ENCODE measurements around the gene SMARCA4. TPM values are rescaled to one million over a fixed set of nuclear protein-coding genes. Genes with fewer than 3 reads are reported as not detected.

Gene SMARCA4
- total RNA-seq, 1 experiment from 2014 or later = 103 TPM

- Histone ChIP-seq H3K4me1 (ENCODE audit: low read length) (no peaks in the 10 kb centered on the region), H3K4me3 (ENCODE audit: low read length) (no peak overlapping the region), H3K9me2 (replicated peaks; ENCODE audit: insufficient read depth, low read length) (no peaks in the 10 kb centered on the region), H4K20me1 (ENCODE audit: insufficient read depth, low read depth, low read length) (no peaks in the 10 kb centered on the region), H3K36me3 (ENCODE audit: insufficient read depth, low read length) (peaks cover 10% of the 10 kb centered on the region; the same call in 1 of the 2 replicates), H3K4me2 (ENCODE audit: low read depth, low read length, poor library complexity, severe bottlenecking) (no peak overlapping the region), H3K9me3 (ENCODE audit: low read length) (no peaks in the 10 kb centered on the region), H2AFZ (ENCODE audit: low read length) (no peak overlapping the region), H3K79me2 (ENCODE audit: low read length) (no peaks in the 10 kb centered on the region), H3K27me3 (ENCODE audit: low read length) (no peaks in the 10 kb centered on the region), H3K9ac (ENCODE audit: low read length) (no peak overlapping the region), H3K27ac (ENCODE audit: low read length) (no peak overlapping the region)
- DNase-seq = no peak
Observed at GRCh38 chr19:11023016-11023415, 62.2 kb downstream of the SMARCA4 start.

- Histone ChIP-seq H4K20me1 (ENCODE audit: insufficient read depth, low read depth, low read length) (no peaks in the 10 kb centered on the region), H2AFZ (ENCODE audit: low read length) (no peak overlapping the region), H3K79me2 (ENCODE audit: low read length) (no peaks in the 10 kb centered on the region), H3K27me3 (ENCODE audit: low read length) (no peaks in the 10 kb centered on the region), H3K4me3 (ENCODE audit: low read length) (no peak overlapping the region), H3K36me3 (ENCODE audit: insufficient read depth, low read length) (peaks cover 13% of the 10 kb centered on the region; the same call in 1 of the 2 replicates), H3K4me1 (ENCODE audit: low read length) (no peaks in the 10 kb centered on the region), H3K9me3 (ENCODE audit: low read length) (no peaks in the 10 kb centered on the region), H3K9me2 (replicated peaks; ENCODE audit: insufficient read depth, low read length) (no peaks in the 10 kb centered on the region), H3K27ac (ENCODE audit: low read length) (no peak overlapping the region), H3K4me2 (ENCODE audit: low read depth, low read length, poor library complexity, severe bottlenecking) (no peak overlapping the region), H3K9ac (ENCODE audit: low read length) (no peak overlapping the region)
- no peak for DNase-seq
Observed at GRCh38 chr19:11023710-11024109, 62.9 kb downstream of the SMARCA4 start.

DNA sequence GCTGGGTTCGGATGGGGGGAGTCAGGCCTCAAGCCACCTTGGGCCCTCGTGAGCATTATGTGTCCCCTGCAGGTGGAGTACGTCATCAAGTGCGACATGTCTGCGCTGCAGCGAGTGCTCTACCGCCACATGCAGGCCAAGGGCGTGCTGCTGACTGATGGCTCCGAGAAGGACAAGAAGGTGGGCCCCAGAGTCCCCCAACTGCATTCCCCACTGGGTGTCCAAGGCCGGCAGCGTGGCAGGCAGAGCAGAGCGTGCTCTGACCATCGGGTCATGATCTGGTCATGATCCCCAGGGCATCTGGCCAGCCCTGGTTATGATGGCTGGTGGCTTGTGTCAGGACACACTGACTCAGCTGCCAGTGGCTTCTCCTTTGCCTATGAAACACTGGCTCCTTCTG is 63.4 kb downstream of the SMARCA4 start:
- H3K4me1 ChIP-seq (ENCODE audit: low read length) = no peaks in the 10 kb centered on the region
- H2AFZ ChIP-seq (ENCODE audit: low read length) = no peak overlapping the region

GRCh38 chr19:11025006-11025405 is 64.2 kb downstream of the SMARCA4 start:
- Histone ChIP-seq H3K4me1 (ENCODE audit: low read length) (no peaks in the 10 kb centered on the region), H3K36me3 (ENCODE audit: insufficient read depth, low read length) (peaks cover 10% of the 10 kb centered on the region; the same call in 1 of the 2 replicates), H3K79me2 (ENCODE audit: low read length) (no peaks in the 10 kb centered on the region), H4K20me1 (ENCODE audit: insufficient read depth, low read depth, low read length) (no peaks in the 10 kb centered on the region), H3K9me2 (replicated peaks; ENCODE audit: insufficient read depth, low read length) (no peaks in the 10 kb centered on the region), H3K27ac (ENCODE audit: low read length) (no peak overlapping the region), H3K4me2 (ENCODE audit: low read depth, low read length, poor library complexity, severe bottlenecking) (no peak overlapping the region), H3K27me3 (ENCODE audit: low read length) (no peaks in the 10 kb centered on the region), H2AFZ (ENCODE audit: low read length) (no peak overlapping the region), H3K9ac (ENCODE audit: low read length) (no peak overlapping the region), H3K9me3 (ENCODE audit: low read length) (no peaks in the 10 kb centered on the region), H3K4me3 (ENCODE audit: low read length) (no peak overlapping the region)
- DNase-seq = no peak

More for the DNA sequence above, 63.4 kb downstream of the SMARCA4 start:
- DNase-seq = no peak
- Histone ChIP-seq H3K27me3 (ENCODE audit: low read length) (no peaks in the 10 kb centered on the region), H3K27ac (ENCODE audit: low read length) (no peak overlapping the region), H3K9me3 (ENCODE audit: low read length) (no peaks in the 10 kb centered on the region), H3K36me3 (ENCODE audit: insufficient read depth, low read length) (peaks cover 10% of the 10 kb centered on the region; the same call in 1 of the 2 replicates), H3K9me2 (replicated peaks; ENCODE audit: insufficient read depth, low read length) (no peaks in the 10 kb centered on the region), H3K4me2 (ENCODE audit: low read depth, low read length, poor library complexity, severe bottlenecking) (no peak overlapping the region), H3K4me3 (ENCODE audit: low read length) (no peak overlapping the region), H4K20me1 (ENCODE audit: insufficient read depth, low read depth, low read length) (no peaks in the 10 kb centered on the region), H3K79me2 (ENCODE audit: low read length) (no peaks in the 10 kb centered on the region), H3K9ac (ENCODE audit: low read length) (no peak overlapping the region)

DNA sequence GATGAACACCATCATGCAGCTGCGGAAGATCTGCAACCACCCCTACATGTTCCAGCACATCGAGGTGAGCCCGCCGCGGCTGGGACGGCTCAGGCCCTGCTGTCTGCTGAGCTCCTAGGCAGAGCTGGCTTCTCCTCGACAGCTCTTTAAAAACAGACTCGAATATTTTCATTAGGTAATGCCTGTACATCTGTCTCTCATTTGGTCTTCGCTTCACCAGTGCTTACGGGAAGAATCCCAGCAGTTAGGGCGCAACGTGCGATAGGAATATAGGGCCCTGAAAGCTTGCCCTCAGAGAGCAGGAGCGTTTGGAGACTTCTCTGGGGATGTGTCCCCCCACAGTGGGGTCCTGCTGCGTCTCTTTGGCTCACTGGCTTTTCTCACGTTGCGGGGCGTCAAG is 64.6 kb downstream of the SMARCA4 start:
- no peak overlapping the region for H3K4me2 ChIP-seq (ENCODE audit: low read depth, low read length, poor library complexity, severe bottlenecking)
- H2AFZ ChIP-seq (ENCODE audit: low read length) = no peak overlapping the region
- H3K4me1 ChIP-seq (ENCODE audit: low read length) = no peaks in the 10 kb centered on the region
- no peak overlapping the region for H3K4me3 ChIP-seq (ENCODE audit: low read length)
- H3K36me3 ChIP-seq (ENCODE audit: insufficient read depth, low read length) = peaks cover 12% of the 10 kb centered on the region; the same call in 1 of the 2 replicates
- H3K9me2 ChIP-seq (replicated peaks; ENCODE audit: insufficient read depth, low read length) = no peaks in the 10 kb centered on the region
- no peak for DNase-seq
- H3K27me3 ChIP-seq (ENCODE audit: low read length) = no peaks in the 10 kb centered on the region
- H3K79me2 ChIP-seq (ENCODE audit: low read length) = no peaks in the 10 kb centered on the region
- H3K9ac ChIP-seq (ENCODE audit: low read length) = no peak overlapping the region
- H4K20me1 ChIP-seq (ENCODE audit: insufficient read depth, low read depth, low read length) = no peaks in the 10 kb centered on the region
- no peak overlapping the region for H3K27ac ChIP-seq (ENCODE audit: low read length)
- H3K9me3 ChIP-seq (ENCODE audit: low read length) = no peaks in the 10 kb centered on the region

DNA sequence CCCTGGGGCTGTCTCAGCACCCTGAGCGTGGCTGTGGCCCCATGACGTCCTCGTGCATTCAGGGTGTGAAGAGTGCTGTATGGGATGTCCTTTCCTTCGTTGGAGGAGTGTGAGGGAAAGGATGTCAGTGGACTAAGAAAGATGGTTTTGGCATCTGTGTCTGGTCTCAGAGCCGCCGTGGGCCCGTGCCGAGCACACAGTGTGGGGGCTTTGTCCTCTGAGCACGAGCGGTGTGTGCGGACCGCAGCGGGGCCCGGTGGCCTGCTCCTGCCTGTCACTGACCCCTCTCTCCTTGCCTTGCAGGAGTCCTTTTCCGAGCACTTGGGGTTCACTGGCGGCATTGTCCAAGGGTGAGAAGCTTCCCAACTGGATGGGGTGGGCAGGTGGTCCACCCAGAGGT is 65.2 kb downstream of the SMARCA4 start:
- Histone ChIP-seq H2AFZ (ENCODE audit: low read length) (no peak overlapping the region), H3K4me2 (ENCODE audit: low read depth, low read length, poor library complexity, severe bottlenecking) (no peak overlapping the region), H3K4me3 (ENCODE audit: low read length) (no peak overlapping the region), H3K79me2 (ENCODE audit: low read length) (no peaks in the 10 kb centered on the region), H3K27ac (ENCODE audit: low read length) (no peak overlapping the region), H3K9me2 (replicated peaks; ENCODE audit: insufficient read depth, low read length) (no peaks in the 10 kb centered on the region), H3K4me1 (ENCODE audit: low read length) (no peaks in the 10 kb centered on the region), H4K20me1 (ENCODE audit: insufficient read depth, low read depth, low read length) (no peaks in the 10 kb centered on the region), H3K36me3 (ENCODE audit: insufficient read depth, low read length) (peaks cover 15% of the 10 kb centered on the region; the same call in 1 of the 2 replicates), H3K9ac (ENCODE audit: low read length) (no peak overlapping the region), H3K27me3 (ENCODE audit: low read length) (no peaks in the 10 kb centered on the region), H3K9me3 (ENCODE audit: low read length) (no peaks in the 10 kb centered on the region)
- DNase-seq = no peak

- Histone ChIP-seq H3K36me3 (ENCODE audit: insufficient read depth, low read length) (peaks cover 24% of the 10 kb centered on the region; the same call in 1 of the 2 replicates), H3K9me3 (ENCODE audit: low read length) (no peaks in the 10 kb centered on the region), H4K20me1 (ENCODE audit: insufficient read depth, low read depth, low read length) (no peaks in the 10 kb centered on the region), H2AFZ (ENCODE audit: low read length) (no peak overlapping the region), H3K4me2 (ENCODE audit: low read depth, low read length, poor library complexity, severe bottlenecking) (no peak overlapping the region), H3K9me2 (replicated peaks; ENCODE audit: insufficient read depth, low read length) (no peaks in the 10 kb centered on the region), H3K4me3 (ENCODE audit: low read length) (no peak overlapping the region), H3K9ac (ENCODE audit: low read length) (no peak overlapping the region), H3K27me3 (ENCODE audit: low read length) (no peaks in the 10 kb centered on the region), H3K4me1 (ENCODE audit: low read length) (no peaks in the 10 kb centered on the region), H3K79me2 (ENCODE audit: low read length) (no peaks in the 10 kb centered on the region), H3K27ac (ENCODE audit: low read length) (no peak overlapping the region)
- no peak for DNase-seq
Observed at GRCh38 chr19:11027381-11027780, 66.6 kb downstream of the SMARCA4 start.

DNA sequence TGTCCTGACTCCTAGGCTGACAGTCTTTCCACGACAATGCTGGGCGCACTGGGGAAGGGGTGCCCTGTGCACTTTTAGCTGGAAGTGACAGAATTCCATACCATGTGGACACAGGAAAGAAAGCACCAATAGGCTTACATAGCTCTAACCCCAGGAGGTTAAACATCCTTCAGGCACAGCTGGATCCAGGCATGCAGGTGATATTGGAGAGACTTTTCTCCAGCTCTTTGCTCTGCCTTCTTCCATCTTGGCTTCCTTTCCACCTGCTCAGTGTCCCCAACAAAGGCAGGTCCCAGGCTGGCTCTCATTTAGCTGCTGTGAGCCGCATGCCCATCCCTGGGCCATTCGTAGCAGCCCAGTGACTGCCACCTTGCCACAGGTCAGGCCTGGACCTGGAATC is 67.3 kb downstream of the SMARCA4 start:
- Histone ChIP-seq H3K27ac (ENCODE audit: low read length) (no peak overlapping the region), H3K4me3 (ENCODE audit: low read length) (no peak overlapping the region), H3K9me3 (ENCODE audit: low read length) (no peaks in the 10 kb centered on the region), H2AFZ (ENCODE audit: low read length) (no peak overlapping the region), H4K20me1 (ENCODE audit: insufficient read depth, low read depth, low read length) (no peaks in the 10 kb centered on the region), H3K27me3 (ENCODE audit: low read length) (no peaks in the 10 kb centered on the region), H3K4me2 (ENCODE audit: low read depth, low read length, poor library complexity, severe bottlenecking) (no peak overlapping the region), H3K36me3 (ENCODE audit: insufficient read depth, low read length) (peaks cover 24% of the 10 kb centered on the region; the same call in 1 of the 2 replicates), H3K79me2 (ENCODE audit: low read length) (no peaks in the 10 kb centered on the region), H3K4me1 (ENCODE audit: low read length) (no peaks in the 10 kb centered on the region), H3K9me2 (replicated peaks; ENCODE audit: insufficient read depth, low read length) (no peaks in the 10 kb centered on the region), H3K9ac (ENCODE audit: low read length) (no peak overlapping the region)
- no peak for DNase-seq

Data from Karpas-422 (cell line).